NCI-H510A treated with DMSO at 0.1 percent for 48 hours (cell line): ENCODE data around the gene TNFRSF4.

Source experiments
- DNase-seq: peaks from one replicate; lab custom pipeline; 2025; lab: John Stamatoyannopoulos, UW

The TNFRSF4 gene

GRCh38 chr1:1217621-1218523 is 3.9 kb upstream of the TNFRSF4 start:
- no peak for DNase-seq

DNA sequence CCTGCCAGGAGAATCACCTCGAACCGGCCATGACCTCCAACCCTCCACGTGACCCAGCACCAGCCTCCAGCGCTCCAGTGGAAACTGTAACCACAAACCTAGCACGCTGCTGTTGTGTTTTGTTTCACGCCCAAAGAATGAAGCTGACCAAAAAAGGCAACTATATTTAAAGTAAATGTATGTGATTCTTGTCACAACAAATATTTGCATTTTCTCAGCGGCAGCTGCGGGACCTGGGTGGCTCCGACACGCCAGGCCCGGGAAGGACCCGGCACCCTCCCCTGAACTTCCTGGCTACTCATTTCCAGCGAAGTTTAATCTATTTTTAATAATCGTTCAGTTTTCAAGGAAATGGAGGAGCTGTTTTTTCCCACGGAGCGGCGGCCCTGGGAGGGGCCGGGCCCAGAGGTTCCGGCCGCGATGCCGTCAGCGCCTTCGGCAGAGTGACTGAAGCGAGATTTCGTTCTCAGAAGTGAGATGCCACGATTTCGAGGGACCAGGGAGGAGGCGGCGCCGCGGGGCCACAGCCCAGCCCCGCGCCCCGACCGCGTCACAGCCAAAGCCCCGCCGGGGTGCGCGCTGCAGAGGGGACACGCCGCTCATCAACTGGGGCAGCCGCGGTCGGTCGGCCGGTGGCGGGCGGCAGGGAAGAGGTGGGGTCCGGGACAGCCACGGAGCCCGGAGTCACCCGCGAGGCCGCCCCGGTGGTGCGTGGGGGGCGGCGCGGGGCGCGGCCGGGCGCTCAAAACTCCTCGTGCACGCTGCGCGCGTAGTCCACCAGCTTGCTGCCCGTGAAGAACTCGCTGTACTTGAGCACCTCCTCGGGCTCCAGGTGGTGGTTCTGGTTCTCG is 3.0 kb upstream of the TNFRSF4 start:
- DNase-seq = no peak

DNA sequence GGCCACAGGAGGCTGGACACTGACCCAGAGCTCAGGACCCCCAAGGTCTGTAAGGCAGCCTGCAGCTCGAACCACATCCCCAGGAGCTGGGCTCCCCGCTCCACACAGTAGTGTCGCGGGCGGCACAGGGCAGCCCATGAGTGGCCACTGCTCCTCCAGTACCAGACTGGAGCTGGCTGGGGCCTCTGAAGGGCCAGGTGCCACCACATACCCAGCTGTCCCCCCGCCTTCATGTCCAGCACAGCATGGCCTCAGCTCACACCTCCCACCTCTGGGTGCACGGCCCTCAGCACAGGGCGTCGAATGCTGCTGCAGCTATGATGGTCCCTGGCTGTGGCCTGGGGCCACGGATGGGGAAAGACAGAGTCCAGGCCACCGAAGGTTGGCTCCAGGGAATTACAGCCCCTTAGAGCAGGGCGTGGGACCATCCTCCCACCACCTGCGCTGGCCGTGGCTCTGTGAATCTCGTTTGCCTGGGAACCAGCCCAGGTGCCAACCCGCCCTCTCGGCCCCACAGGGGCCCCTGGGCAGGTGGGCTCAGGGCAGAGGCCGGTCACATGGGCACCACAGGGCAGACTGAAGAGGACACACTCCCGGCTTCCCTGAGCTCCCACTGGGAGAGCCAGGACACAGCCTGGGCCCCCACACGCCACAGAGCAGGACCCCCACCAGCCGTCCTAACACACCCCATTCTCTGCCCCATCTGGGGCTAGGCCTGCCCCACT is 2.1 kb upstream of the TNFRSF4 start:
- DNase-seq = no peak

GRCh38 chr1:1215080-1215676 is 1.2 kb upstream of the TNFRSF4 start:
- DNase-seq = no peak

DNA sequence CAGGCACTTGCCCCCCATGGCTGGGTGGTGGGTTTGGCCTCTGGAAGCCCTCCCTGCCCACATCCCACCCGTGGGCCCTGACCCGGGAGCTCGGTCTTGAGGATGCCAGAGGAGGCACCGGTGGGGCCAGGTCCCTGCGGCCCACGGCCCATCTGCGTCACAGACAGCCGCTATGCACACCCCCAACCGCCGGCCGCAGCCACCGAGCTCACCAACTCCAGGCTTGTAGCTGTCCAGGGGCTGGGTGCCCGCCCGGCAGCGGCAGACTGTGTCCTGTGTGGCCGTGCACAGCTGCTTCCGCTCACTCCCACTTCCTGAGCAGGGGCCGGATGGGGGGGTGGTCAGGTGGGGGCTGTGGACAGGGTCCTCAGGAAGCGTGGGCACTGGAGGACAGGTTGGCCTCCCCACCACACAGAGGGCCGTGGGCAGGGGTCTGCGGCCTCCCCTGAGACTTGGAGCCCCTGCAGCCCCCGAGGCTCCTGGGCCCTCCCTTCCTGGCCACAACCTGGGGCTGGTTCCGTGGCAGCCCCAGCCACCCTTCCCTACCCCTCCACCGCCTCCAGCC is 1.1 kb downstream of the TNFRSF4 start:
- no peak for DNase-seq

- DNase-seq = no peak
Observed at GRCh38 chr1:1211541-1212441, 2.2 kb downstream of the TNFRSF4 start.

- no peak for DNase-seq
Observed at GRCh38 chr1:1210726-1211540, 3.0 kb downstream of the TNFRSF4 start.

- DNase-seq = no peak
Observed at GRCh38 chr1:1208713-1209433, 5.1 kb downstream of the TNFRSF4 start.

GRCh38 chr1:1207571-1207892 is 6.4 kb downstream of the TNFRSF4 start:
- no peak for DNase-seq

GRCh38 chr1:1206966-1207531 is 6.9 kb downstream of the TNFRSF4 start:
- DNase-seq = no peak

GRCh38 chr1:1206376-1206965 is 7.5 kb downstream of the TNFRSF4 start, which contains the start of gene TNFRSF18:
Gene TNFRSF18, minus strand, starts transcription at chr1:1206592. Its CDS starts 21 bp downstream, at chr1:1206571.
- DNase-seq = peak; percentile 94

- peak; percentile 62 for DNase-seq
Observed at GRCh38 chr1:1205769-1206375, 8.1 kb downstream of the TNFRSF4 start.

GRCh38 chr1:1204998-1205768 is 8.8 kb downstream of the TNFRSF4 start:
- no peak for DNase-seq

GRCh38 chr1:1204425-1204920 is 9.5 kb downstream of the TNFRSF4 start:
- DNase-seq = no peak

DNA sequence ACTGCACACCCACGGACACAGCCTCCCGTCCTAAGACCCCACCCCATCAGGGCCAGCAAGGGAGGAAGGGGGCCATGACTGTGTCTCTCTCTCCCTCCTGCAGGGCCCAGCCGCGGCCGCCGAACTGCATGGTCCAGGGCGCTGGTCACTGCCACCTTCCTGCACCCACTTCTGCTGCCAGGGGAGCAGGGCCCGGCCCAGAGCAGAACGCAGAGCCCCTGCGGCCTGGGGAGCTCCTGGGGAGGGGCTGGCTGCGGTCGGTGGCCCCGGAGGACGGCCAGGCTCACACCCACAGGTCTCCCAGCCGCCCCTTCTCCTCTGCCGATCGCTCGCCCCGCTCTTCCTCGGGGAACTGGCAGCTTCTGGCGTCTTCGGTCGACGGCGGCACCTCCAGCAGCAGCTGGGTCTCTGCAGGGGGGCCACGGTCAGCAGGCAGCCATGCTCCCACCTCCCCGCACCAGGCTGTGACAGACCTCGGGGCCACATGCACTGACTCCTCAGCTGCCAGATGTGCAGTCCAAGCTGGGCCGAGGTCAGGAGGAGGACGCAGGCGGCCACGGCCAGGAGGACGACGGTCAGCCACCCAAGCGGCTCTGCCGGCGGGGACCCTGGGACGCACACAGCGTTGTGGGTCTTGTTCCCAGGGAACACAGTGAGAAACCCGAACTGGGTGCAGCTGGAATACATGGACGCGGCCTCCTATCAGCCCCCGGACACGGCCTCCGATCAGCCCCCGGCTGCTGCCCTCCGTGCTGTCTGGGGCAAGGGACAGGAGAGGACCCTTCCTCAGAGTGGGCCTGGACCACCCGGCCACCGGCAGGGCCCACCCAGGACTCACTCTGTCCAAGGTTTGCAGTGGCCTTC is 10.2 kb downstream of the TNFRSF4 start:
- no peak for DNase-seq
